ENCODE measurements around the gene RNF43.

- TF ChIP-seq SUZ12 (IDR thresholded peaks at IDR 0.05; ENCODE audit: extremely low read depth, insufficient read depth, insufficient read length) (no peak), YY1 (IDR thresholded peaks at IDR 0.05; ENCODE audit: insufficient read depth, insufficient read length) (no peak), ZNF274 (IDR thresholded peaks at IDR 0.05; ENCODE audit: low read depth, low read length) (no peak)
Measured at GRCh38 chr17:58413684-58414083, 3.6 kb downstream of the RNF43 start.
